GM12878 (cell line): ENCODE results near the gene CA10. TPM values are rescaled to one million over a fixed set of nuclear protein-coding genes. Genes with fewer than 3 reads are reported as not detected.

ENCODE experiments used
- JUND ChIP-seq: IDR thresholded peaks from 2 replicates; pipeline ENCODE4 v1.6.1; 2012; ENCODE audit warnings: low read depth, mild to moderate bottlenecking, low read length, improper control_type of control experiment, moderate library complexity
- KAT2A ChIP-seq: conservative IDR thresholded peaks from 2 replicates; pipeline ENCODE4 v1.6.1; 2011; ENCODE audit warnings: low read depth, low read length; ENCODE audit not compliant: control insufficient read depth
- NFYA ChIP-seq: IDR thresholded peaks from 2 replicates; pipeline ENCODE4 v1.6.1; 2011; ENCODE audit warnings: low read depth, mild to moderate bottlenecking, low read length, improper control_type of control experiment, borderline replicate concordance
- PAX5 ChIP-seq: IDR thresholded peaks from 2 replicates; pipeline ENCODE4 v1.6.1; 2011; ENCODE audit warnings: low read depth, low read length, borderline replicate concordance
- SUPT20H ChIP-seq: IDR thresholded peaks from 2 replicates; pipeline ENCODE4 v1.6.1; 2011; ENCODE audit warnings: low read depth, mild to moderate bottlenecking, low read length, moderate library complexity, borderline replicate concordance; ENCODE audit not compliant: control insufficient read depth
- polyA plus RNA-seq, 11 experiments: library from polyadenylated mRNA; depleted of rRNA in 4 of 11; unstranded in 6 of 11; stranded (reverse) in 5 of 11; fragments of >200 nt; fragmentation: Nextera tagmentation in 4 of 11; fragmentation: Illumina TruSeq in 1 of 11; extraction: Ambion mirVana in 4 of 11; extraction: Trizol in 1 of 11; gene quantifications; 1 replicate in 1 of 11; 2 replicates in 10 of 11; pipeline versions ENCODE4 v1.2.1 to v1.2.3, GENCODE V29; 2011 to 2016; ENCODE audit warnings: inconsistent platforms in 2 of 11, missing spikeins in 2 of 11, low read depth in 1 of 11
- total RNA-seq, 4 experiments: library from RNA; depleted of rRNA in 3 of 4; stranded (reverse); fragments of >200 nt in 3 of 4; fragmentation: Illumina TruSeq in 1 of 4; extraction: Trizol in 1 of 4; gene quantifications; 2 replicates each; pipeline versions ENCODE4 v1.2.1 to v1.2.3, GENCODE V29; 2013 to 2021
- TF ChIP-seq, protein P1 (sequence below): fragments of 450-650 bp; IDR thresholded peaks from 2 replicates; pipeline ENCODE4 v1.6.1; 2016; ENCODE audit warnings: mild to moderate bottlenecking, moderate library complexity, borderline replicate concordance
- TF ChIP-seq, protein P2 (sequence below): fragments of 150-350 bp; IDR thresholded peaks from 2 replicates; pipeline ENCODE4 v1.6.1; 2016; ENCODE audit warnings: low read depth, low read length

Gene CA10
- total and polyA plus RNA-seq, 10 of the 15 experiments (the other 5 are each of a cell fraction or from before 2014, with no cell fraction given) = not detected

DNA sequence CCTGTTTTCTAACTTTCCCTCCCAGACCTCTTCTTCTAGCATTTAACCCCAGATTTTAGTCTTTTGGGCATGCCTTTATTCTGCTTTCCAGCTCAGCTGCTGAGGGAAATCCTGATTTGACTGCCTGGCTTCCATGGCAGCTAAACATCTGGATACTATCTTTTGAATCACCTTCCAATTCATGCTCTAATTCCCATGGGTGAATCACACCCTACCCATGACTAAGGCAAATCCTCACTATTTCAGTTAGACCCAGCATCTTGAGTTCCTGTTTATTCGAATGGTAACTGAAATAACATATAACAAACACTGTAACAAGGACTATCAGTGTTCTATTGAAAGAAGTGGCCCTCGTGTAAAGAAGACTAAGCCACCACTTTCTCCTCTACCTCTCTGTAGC, 29.8 kb downstream of the CA10 start (continued):
- TF ChIP-seq, protein P1, sequence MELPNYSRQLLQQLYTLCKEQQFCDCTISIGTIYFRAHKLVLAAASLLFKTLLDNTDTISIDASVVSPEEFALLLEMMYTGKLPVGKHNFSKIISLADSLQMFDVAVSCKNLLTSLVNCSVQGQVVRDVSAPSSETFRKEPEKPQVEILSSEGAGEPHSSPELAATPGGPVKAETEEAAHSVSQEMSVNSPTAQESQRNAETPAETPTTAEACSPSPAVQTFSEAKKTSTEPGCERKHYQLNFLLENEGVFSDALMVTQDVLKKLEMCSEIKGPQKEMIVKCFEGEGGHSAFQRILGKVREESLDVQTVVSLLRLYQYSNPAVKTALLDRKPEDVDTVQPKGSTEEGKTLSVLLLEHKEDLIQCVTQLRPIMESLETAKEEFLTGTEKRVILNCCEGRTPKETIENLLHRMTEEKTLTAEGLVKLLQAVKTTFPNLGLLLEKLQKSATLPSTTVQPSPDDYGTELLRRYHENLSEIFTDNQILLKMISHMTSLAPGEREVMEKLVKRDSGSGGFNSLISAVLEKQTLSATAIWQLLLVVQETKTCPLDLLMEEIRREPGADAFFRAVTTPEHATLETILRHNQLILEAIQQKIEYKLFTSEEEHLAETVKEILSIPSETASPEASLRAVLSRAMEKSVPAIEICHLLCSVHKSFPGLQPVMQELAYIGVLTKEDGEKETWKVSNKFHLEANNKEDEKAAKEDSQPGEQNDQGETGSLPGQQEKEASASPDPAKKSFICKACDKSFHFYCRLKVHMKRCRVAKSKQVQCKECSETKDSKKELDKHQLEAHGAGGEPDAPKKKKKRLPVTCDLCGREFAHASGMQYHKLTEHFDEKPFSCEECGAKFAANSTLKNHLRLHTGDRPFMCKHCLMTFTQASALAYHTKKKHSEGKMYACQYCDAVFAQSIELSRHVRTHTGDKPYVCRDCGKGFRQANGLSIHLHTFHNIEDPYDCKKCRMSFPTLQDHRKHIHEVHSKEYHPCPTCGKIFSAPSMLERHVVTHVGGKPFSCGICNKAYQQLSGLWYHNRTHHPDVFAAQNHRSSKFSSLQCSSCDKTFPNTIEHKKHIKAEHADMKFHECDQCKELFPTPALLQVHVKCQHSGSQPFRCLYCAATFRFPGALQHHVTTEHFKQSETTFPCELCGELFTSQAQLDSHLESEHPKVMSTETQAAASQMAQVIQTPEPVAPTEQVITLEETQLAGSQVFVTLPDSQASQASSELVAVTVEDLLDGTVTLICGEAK = no peak
- TF ChIP-seq NFYA = no peak
- TF ChIP-seq PAX5 = no peak
- TF ChIP-seq JUND = no peak
- TF ChIP-seq, protein P2, sequence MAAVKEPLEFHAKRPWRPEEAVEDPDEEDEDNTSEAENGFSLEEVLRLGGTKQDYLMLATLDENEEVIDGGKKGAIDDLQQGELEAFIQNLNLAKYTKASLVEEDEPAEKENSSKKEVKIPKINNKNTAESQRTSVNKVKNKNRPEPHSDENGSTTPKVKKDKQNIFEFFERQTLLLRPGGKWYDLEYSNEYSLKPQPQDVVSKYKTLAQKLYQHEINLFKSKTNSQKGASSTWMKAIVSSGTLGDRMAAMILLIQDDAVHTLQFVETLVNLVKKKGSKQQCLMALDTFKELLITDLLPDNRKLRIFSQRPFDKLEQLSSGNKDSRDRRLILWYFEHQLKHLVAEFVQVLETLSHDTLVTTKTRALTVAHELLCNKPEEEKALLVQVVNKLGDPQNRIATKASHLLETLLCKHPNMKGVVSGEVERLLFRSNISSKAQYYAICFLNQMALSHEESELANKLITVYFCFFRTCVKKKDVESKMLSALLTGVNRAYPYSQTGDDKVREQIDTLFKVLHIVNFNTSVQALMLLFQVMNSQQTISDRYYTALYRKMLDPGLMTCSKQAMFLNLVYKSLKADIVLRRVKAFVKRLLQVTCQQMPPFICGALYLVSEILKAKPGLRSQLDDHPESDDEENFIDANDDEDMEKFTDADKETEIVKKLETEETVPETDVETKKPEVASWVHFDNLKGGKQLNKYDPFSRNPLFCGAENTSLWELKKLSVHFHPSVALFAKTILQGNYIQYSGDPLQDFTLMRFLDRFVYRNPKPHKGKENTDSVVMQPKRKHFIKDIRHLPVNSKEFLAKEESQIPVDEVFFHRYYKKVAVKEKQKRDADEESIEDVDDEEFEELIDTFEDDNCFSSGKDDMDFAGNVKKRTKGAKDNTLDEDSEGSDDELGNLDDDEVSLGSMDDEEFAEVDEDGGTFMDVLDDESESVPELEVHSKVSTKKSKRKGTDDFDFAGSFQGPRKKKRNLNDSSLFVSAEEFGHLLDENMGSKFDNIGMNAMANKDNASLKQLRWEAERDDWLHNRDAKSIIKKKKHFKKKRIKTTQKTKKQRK = no peak
- TF ChIP-seq SUPT20H = no peak
- TF ChIP-seq KAT2A = no peak
- TF ChIP-seq, all 136 proteins: peak for 0
